ENCODE measurements around the gene DAGLA. TPM values are rescaled to one million over a fixed set of nuclear protein-coding genes. Genes with fewer than 3 reads are reported as not detected.

DAGLA gene
- total RNA-seq, 4 donors from 2014 or later = 1.1 to 5.4 (median 3.0) TPM

DNA sequence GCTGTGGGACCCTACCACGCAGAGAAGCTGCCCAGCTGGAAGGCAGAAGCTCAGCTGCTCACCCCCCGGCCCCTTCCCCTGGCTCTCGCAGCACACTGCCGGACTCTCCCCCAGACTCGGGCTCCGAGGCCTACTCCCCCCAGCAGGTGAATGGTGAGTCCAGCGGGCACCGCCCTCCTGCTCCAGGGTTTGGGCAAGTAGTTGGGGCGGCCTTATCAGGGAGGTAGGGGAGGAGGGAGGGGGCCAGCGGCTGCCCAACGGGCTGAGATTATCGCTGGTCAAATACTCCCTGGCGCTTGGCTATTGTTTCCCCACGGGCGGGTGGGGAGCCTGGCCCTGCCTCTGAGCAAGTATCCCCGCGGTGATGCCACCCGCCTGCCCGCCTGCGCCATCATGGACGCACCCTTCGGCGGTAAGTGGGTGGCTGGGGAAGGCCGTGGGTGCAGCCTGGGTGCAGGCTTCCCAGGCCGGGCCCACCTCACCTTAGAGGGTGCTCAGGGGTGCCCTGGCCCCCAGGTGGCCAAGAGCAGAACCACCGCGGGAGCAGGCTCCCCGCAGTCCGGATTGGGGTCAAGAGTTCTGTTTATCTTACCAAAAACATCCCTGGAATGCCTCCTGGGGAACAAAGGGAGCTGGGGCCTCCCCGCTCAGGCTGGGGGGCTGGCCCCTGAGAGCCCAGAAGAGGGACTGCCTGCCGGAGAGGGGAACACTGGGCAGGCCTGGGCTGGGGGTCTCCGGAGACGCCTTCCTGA, 89.2 kb downstream of the DAGLA start:
- 70 to 73% methylated on average over 17 to 27 of the region's 33 CpGs for WGBS, 2 donors
- Histone ChIP-seq H3K27me3 (no peaks in the 10 kb centered on the region), H3K9me3 (no peaks in the 10 kb centered on the region), H3K4me1 (peaks cover 0 to 13% (median 0%) of the 10 kb centered on the region in 4 donors), H3K36me3 (no peaks in the 10 kb centered on the region), H3K4me3 (no peak overlapping the region), H3K27ac (no peak overlapping the region)
- TF ChIP-seq EP300 (IDR thresholded peaks at IDR 0.05) = no peak
- TF ChIP-seq POLR2A (IDR thresholded peaks at IDR 0.05) = no peak
- TF ChIP-seq, protein P1, sequence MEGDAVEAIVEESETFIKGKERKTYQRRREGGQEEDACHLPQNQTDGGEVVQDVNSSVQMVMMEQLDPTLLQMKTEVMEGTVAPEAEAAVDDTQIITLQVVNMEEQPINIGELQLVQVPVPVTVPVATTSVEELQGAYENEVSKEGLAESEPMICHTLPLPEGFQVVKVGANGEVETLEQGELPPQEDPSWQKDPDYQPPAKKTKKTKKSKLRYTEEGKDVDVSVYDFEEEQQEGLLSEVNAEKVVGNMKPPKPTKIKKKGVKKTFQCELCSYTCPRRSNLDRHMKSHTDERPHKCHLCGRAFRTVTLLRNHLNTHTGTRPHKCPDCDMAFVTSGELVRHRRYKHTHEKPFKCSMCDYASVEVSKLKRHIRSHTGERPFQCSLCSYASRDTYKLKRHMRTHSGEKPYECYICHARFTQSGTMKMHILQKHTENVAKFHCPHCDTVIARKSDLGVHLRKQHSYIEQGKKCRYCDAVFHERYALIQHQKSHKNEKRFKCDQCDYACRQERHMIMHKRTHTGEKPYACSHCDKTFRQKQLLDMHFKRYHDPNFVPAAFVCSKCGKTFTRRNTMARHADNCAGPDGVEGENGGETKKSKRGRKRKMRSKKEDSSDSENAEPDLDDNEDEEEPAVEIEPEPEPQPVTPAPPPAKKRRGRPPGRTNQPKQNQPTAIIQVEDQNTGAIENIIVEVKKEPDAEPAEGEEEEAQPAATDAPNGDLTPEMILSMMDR (IDR thresholded peaks at IDR 0.05) = no peak
- no peak for DNase-seq (ENCODE audit: low spot score in 2 of 2)

DNA sequence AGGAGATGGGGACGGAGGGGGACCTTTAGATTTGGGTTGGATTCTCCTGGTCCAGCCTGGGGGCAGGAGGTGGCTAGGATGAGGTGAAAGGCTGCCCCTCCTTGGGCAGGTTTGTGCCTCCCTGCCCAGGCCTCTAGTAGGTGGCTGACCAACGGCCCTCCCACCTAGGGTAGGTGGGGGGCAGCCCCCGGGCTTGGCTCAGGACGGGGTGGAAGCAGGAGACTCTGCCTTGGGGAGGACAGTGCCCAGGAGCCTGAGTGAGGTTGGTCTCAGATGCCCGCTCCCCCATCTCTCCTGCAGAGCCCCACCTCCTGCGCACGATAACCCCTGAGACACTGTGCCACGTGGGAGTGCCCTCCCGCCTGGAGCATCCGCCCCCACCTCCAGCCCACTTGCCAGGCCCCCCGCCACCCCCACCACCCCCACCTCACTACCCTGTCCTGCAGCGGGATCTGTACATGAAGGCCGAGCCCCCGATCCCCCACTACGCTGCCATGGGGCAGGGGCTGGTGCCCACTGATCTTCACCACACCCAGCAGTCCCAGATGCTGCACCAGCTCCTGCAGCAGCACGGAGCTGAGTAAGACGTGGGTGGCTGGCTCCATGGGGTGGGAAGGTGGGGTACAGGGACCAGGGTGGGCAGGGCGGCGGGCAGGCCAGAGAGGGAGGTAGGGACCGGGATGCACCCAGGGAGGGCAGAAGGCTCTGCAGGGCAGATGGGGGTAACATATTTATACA, 89.9 kb downstream of the DAGLA start:
- no peak for DNase-seq (ENCODE audit: low spot score in 2 of 2)
- no peaks in the 10 kb centered on the region for H3K36me3 ChIP-seq
- no peak for TF ChIP-seq POLR2A (IDR thresholded peaks at IDR 0.05)
- no peak for TF ChIP-seq EP300 (IDR thresholded peaks at IDR 0.05)
- TF ChIP-seq, protein P1 (IDR thresholded peaks at IDR 0.05) = no peak
- H3K27me3 ChIP-seq = no peaks in the 10 kb centered on the region
- peaks cover 0 to 8% (median 0%) of the 10 kb centered on the region in 4 donors for H3K4me1 ChIP-seq
- H3K4me3 ChIP-seq = no peak overlapping the region
- WGBS, 2 donors = 85 to 95% methylated on average over 16 to 20 of the region's 20 CpGs
- no peaks in the 10 kb centered on the region for H3K9me3 ChIP-seq
- no peak overlapping the region for H3K27ac ChIP-seq

DNA sequence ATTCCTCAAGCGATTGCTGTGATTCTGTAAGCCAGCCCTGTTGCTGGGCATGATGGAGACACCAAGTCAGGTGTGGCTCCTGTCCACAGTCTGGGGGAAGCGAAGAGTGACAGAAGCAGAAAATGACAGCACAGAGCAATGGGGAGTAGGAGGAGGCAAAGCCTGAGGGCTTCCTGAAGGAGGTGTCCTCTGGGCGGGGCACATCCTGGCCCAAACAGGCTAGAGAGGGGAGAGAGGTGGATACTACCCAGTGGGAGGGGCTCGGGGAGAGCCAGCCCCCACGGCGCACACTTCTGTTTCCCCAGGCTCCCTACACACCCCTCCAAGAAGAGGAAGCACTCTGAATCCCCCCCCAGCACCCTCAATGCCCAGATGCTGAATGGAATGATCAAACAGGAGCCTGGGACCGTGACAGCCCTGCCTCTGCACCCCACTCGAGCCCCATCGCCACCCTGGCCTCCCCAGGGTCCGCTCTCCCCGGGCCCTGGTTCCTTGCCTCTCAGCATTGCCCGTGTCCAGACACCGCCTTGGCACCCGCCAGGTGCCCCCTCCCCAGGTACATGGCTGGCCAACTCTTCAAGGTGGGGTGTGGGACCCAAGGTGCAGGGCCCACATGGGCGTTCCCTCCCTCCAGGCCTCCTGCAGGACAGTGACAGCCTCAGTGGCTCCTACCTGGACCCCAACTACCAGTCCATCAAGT, 91.2 kb downstream of the DAGLA start:
- WGBS, 2 donors = 82 to 89% methylated on average over 14 of the region's 15 CpGs
- TF ChIP-seq, protein P1 (IDR thresholded peaks at IDR 0.05) = no peak
- no peak for TF ChIP-seq EP300 (IDR thresholded peaks at IDR 0.05)
- TF ChIP-seq POLR2A (IDR thresholded peaks at IDR 0.05) = no peak
- Histone ChIP-seq H3K36me3 (no peaks in the 10 kb centered on the region), H3K4me1 (peaks cover 0 to 12% (median 0%) of the 10 kb centered on the region in 4 donors), H3K4me3 (no peak overlapping the region), H3K27ac (no peak overlapping the region), H3K27me3 (no peaks in the 10 kb centered on the region), H3K9me3 (no peaks in the 10 kb centered on the region)
- no peak for DNase-seq (ENCODE audit: low spot score in 2 of 2)

DNA sequence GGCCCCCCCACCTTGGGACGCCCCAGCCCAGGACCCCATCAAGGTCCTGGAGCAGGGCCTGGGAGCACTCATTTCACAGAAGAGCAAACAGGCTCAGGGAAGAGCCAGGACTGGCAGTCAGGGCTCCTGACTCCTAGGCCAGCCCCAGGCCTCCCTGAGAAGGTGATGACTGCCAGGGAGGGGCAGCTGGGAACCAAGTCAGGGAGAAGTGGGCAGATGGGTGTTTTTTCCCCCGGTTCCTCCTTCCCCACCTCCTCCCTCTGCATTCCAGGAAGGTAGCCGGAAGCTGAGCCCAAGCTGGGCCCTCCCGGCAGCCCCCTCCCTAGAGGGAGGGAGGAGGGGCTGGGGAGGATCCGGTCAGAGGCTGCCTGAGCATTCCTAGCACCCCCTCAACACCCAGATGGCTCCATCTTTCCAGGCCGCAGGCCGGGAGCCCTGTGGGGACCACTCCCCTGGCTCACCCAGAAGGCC, 91.8 kb downstream of the DAGLA start:
- no peak for DNase-seq (ENCODE audit: low spot score in 2 of 2)
- Histone ChIP-seq H3K4me1 (peaks cover 0 to 19% (median under 1%) of the 10 kb centered on the region in 4 donors), H3K27ac (no peak overlapping the region), H3K27me3 (no peaks in the 10 kb centered on the region), H3K4me3 (no peak overlapping the region), H3K36me3 (no peaks in the 10 kb centered on the region), H3K9me3 (no peaks in the 10 kb centered on the region)
- WGBS, 2 donors = 54 to 55% methylated on average over 5 to 6 of the region's 7 CpGs
- TF ChIP-seq POLR2A (IDR thresholded peaks at IDR 0.05) (no peak), EP300 (IDR thresholded peaks at IDR 0.05) (no peak)
- TF ChIP-seq, protein P1 (IDR thresholded peaks at IDR 0.05) = no peak

Data from tibial nerve (tissue), 4 donors.